ENCODE data around the gene IGHMBP2.

IGHMBP2 gene

GRCh38 chr11:68890490-68891231 lies 13.0 kb upstream of the IGHMBP2 start:
- no peak for DNase-seq

DNA sequence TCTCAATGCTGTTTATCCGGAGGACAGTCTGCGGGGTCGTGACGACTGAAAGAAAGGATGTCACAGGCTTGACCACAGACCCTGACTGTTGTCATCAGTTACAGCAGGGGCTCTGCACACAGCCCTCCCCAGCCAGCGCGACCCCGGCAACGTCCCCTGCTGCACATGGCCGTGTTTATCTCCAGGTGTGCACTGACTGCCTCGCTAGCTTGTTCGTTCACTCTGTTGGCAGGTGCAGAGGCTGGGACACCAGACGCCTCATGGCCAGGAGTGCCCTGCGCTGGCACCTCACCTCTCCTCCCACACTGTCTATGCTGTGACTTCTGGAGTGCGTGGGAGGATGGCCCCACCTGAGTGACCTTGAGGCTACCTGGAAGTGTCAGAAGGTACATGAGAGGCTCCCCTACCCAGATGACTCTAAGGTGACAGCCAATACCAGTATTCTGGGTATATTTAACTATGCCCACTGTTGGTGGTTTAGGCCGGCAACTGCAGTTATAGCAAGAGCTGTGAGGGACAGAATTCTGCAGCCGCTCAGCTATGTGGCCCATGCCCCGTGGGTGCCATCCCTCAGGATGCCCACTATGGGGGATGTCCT lies 12.2 kb upstream of the IGHMBP2 start:
- no peak for DNase-seq

DNA sequence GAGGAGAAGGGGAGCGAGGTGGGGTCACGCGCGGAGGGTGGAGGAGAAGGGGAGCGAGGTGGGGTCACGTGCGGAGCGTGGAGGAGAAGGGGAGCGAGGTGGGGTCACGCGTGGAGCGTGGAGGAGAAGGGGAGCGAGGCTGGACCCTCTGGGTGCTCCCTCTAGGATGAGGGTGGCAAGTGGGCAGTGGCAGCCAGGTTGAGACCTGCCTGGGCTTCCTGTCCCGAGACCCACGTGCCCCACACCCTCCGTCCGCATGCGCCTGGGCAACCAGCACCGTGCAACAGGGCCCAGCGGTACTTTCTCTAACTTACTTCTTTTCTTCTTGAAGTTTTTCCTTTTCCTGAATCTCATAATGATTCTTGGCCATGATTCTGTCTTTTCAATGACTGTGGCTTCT lies 11.1 kb upstream of the IGHMBP2 start:
- no peak for DNase-seq

GRCh38 chr11:68893282-68893681 lies 10.4 kb upstream of the IGHMBP2 start:
- DNase-seq: no peak

- DNase-seq: no peak
Measured at GRCh38 chr11:68896171-68896959, 7.3 kb upstream of the IGHMBP2 start.

GRCh38 chr11:68897441-68897840 lies 6.2 kb upstream of the IGHMBP2 start:
- DNase-seq: no peak

DNA sequence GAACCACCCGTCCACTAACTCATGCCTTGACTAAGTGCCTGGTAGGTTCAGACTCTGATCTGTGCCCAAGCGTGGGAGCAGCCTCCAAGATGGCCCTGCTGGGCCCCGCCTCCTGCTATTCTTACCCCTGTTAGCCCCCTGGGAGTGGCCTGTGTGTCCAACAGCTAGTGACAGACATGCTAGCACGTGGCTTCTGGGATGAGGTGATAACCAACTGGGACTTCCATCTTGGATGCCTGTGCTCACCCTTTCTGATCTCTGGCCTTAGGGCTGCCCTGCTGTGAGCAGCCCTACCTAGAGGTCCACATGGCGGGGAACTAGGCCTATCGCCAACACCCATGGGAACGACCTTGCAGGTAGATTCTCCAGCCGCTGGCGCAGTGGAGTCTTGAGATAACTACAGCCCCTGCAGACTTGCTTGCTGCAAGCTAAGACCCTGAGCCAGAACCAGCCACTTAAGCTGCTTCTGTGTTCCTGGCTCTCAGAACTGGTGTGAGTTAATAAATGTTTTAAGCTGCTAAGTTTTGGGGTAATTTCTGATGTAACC lies 2.8 kb upstream of the IGHMBP2 start:
- no peak for DNase-seq

DNA sequence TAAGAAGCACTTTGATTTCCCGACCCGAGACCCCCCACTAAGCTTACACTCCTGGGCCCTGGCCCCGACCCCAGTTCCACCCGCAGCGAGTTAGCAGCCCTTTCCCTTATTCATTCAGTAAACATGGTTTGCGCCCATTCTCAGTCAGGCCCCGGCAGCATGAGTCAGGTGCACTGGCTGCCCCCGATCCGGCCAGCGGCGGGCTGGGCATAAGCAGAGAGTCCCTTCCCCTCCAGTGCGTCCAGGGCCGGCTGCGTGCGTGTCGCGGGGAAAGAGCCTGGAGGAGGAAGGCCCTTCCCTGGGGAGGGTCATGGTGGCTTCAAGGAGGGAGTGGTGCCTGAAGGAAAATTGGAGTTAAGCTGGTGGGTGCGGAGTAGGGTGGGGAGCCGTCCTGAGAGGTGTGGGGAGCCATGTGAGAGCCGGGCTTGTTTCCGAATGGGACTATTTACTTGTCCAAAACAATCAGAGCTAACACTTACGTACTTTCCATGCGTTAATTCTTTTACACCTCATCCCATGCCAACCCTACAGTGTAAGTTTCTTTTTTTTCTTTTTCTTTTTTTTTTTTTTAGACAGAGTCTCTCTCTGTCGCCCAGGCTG lies 657 bp downstream of the IGHMBP2 start:
- DNase-seq: no peak

GRCh38 chr11:68905421-68906360 lies 2.0 kb downstream of the IGHMBP2 start:
- DNase-seq: no peak

GRCh38 chr11:68908273-68908672 lies 4.6 kb downstream of the IGHMBP2 start:
- DNase-seq: no peak

GRCh38 chr11:68910965-68911364 lies 7.3 kb downstream of the IGHMBP2 start:
- DNase-seq: no peak

DNA sequence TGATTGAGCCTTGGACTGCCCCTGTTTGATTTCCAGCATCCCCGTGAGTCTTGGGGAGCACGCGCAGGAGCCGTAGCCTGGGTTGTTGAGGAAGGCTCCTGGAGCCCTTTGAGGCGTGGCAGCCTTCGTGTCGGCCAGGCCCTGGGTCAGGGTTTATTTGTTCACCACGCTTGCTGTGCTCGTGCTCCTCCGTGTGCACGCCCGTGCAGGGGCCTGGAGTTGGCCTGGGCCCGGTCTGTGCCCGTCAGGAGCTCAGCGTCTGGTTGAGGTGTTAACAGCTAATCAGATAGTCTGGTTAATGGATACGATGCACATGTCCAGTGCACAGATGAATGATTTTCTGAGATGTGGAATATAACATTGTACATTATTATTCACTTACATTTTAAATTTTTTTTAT lies 8.0 kb downstream of the IGHMBP2 start:
- no peak for DNase-seq

DNA sequence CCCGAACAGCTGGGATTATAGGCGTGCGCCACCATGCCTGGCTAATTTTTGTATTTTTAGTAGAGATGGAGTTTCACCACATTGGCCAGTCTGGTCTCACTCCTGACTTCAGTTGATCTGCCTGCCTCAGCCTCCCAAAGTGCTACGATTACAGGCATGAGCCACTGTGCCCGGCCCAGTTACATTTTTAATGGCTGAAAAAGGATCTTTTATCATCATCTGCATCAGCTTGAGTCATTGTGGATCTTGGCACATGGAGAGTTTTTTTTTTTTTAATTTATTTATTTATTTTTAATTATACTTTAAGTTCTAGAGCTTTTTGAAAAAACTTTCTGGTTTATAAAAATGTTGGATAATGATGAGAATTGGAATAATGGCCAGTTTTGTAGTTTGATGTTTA lies 8.6 kb downstream of the IGHMBP2 start:
- no peak for DNase-seq

DNA sequence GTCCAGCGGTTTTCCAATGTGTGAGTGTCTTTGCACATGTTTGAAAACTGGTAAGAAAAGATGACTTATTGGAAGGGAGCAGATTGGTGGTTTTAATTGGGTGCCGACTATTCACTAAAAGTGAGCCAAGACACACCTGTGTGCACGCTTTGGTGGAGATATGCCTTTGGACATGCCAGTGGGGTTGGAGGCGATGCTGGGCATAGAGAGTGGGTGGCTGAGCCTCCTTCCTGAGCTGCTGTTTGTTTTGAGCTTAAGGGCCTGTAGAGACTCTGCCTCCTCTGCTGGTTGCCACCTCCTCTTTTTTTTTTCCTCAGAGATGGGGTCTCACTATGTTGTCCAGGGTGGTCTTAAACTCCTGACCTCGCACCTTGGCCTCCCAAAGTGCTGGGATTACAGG lies 9.5 kb downstream of the IGHMBP2 start:
- DNase-seq: no peak

- no peak for DNase-seq
Measured at GRCh38 chr11:68914761-68915160, 11.1 kb downstream of the IGHMBP2 start.

GRCh38 chr11:68916439-68916838 lies 12.7 kb downstream of the IGHMBP2 start:
- DNase-seq: no peak

DNA sequence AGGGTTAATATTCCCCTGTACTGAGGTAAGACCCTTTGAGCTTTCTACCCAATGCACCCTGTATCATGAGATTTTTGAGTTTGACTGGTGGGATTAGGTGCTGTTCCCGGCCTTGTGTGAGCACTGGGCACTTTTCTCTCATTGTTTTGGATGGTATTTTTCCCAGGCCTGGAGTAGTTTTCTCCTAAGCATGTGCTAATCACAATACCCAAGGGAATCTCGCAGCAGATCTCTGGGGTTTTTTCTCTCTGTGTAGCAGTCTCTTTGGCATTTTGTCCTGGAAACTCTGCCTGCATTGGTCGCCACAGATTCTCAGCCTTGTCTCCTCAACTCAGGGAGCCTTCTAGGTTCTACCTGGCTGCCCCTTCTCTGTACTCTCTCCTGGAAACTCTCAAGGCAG lies 19.9 kb downstream of the IGHMBP2 start:
- no peak for DNase-seq

DNA sequence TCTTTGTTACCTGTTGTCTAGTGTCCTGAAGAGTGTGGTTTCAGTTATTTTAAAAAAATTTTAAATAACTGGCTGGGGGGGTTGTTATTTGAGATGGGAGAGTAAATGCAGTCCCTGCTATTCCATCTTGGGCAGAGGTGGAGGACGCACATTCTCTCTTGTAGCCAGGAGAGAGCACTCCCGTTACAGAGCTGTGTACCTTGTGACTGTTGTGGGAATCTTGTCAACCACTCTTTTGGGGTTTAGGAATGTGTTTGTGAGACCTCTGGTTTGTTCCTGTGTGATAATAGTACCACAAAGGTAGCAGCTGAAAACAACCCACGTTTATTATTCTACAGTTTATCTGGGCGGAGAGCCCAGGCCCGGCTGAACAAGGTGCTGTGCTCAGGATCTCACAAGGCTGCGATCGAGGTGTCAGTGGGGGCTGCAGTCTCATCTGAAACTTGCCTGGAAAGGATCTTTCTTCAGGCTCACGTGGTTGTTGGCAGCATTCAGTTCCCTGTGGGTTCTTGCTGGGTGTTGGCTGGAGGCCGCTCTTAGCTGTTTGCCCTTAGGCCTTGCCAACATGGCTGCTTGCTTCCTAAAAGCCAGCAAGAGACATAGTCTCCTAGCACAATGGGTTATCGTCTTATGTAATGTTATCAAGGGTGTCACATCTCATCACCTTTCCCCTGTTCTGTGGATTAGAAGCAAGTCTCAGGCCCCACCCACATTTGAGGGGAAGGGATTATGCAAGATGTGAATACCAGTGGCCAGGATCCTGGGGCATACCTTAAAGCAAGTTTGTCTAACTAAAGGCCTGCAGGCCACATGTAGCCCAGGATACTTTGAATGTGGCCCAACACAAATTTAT lies 20.6 kb downstream of the IGHMBP2 start:
- DNase-seq: no peak

DNA sequence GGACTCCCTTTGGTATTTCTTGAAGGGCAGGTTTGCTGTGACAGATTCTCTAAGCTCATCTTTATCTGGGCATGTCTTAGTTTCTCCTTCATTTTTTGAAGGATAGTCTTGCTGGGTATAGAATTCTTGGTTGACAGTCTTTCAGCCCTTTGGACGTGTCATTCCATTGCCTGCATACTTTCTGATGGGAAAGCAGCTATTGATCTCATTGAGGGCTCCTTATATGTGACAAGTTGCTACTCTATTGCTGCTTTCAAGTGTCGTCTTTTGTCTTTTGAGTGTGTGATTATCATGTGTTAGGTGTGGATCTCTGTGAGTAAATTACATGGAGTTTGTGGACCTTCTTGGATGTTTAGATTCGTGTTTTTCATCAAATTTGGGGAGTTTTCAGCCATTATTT lies 21.9 kb downstream of the IGHMBP2 start:
- DNase-seq: no peak

DNA sequence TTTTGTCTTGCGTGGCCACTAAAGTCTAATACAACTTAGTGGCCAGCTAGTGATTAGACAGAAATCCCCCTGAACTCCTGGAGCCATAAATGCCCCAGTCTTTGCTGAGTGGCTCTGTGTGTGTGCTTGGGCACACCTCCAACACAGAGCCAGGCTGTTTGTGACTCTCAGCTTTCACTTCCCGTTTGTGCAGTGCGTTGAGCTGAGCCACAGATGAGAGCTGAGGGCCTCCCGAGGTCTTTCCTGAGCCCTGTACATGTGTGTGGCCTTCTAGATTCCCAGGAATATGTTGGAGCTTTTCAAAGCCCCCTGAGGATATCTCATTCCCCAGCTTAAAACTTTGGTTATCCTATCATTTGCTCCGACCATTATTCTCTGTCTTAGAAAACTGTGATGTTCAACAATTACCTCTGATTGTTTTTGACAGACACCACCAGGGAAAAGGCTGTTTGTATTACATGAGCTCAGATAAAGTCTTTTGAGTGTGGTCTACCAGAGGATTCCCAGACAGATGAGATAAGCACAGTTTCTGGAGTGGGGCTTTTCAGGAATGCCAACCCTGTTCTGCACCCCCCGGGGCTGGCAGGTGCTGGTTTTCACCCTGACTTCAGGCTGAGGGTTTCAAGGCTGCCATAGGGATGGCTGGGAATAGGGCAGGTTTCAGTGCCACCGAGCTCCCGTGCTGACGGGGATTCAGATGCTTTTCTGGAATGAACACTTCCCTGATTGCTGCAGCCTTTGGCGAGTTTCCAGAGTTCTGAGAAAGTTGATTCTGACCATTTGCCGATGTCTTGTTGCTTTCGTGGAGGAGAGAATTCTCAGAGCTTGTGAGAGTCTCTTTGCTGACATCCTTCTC lies 23.8 kb downstream of the IGHMBP2 start:
- DNase-seq: no peak
